ENCODE results near the gene MALRD1. TPM values are rescaled to one million over a fixed set of nuclear protein-coding genes. Genes with fewer than 3 reads are reported as not detected.

MALRD1 gene
- total RNA-seq, 1 experiment from 2014 or later = 0.50 TPM

GRCh38 chr10:19576576-19576975, 528.0 kb downstream of the MALRD1 start:
- ChIA-PET CTCF (no interaction called here), POLR2A (no interaction called here)
- Mint-ChIP-seq H3K4me3 (no peak overlapping the region), H3K4me1 (no peaks in the 10 kb centered on the region), H3K9me3 (no peaks in the 10 kb centered on the region), H3K36me3 (no peaks in the 10 kb centered on the region), H3K27ac (no peak overlapping the region), H3K27me3 (ENCODE audit: low read depth) (no peaks in the 10 kb centered on the region)
- TF ChIP-seq CTCF (IDR thresholded peaks at IDR 0.05) (no peak), ZBTB43 (CRISPR knock-in tag; IDR thresholded peaks at IDR 0.05) (no peak)
- DNase-seq (ENCODE audit: low spot score) (no peak), ATAC-seq (no peak)

- ChIA-PET CTCF (no interaction called here), POLR2A (no interaction called here)
- Mint-ChIP-seq H3K4me1 (no peaks in the 10 kb centered on the region), H3K4me3 (no peak overlapping the region), H3K27me3 (ENCODE audit: low read depth) (no peaks in the 10 kb centered on the region), H3K9me3 (no peaks in the 10 kb centered on the region), H3K36me3 (no peaks in the 10 kb centered on the region), H3K27ac (no peak overlapping the region)
- no peak for DNase-seq (ENCODE audit: low spot score)
- no peak for ATAC-seq
- TF ChIP-seq RELA (CRISPR knock-in tag; IDR thresholded peaks at IDR 0.05; ENCODE audit: borderline replicate concordance) = no peak
- no peak for TF ChIP-seq E2F1 (CRISPR knock-in tag; IDR thresholded peaks at IDR 0.05)
Observed at GRCh38 chr10:19577381-19577780, 528.8 kb downstream of the MALRD1 start.

DNA sequence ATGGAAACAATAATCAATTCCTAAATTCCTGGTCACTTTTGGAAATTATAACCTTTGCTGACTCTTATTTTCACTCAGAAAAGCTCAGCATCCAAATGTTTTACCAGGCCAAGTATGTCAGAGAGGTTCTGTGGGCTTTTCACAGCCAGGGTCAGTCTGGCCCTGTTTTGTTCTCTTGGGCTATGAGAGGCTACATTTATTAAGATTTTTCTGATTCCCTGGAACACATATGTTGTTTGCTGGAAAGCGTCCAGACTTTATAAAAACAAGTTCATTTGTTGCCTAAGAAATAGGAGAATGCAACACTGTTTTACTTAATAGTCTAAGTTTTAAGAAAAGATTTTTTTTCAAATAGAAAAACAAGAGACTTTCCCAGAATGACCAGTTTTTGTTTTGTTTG, 529.2 kb downstream of the MALRD1 start:
- ChIA-PET CTCF (no interaction called here), POLR2A (no interaction called here)
- Mint-ChIP-seq H3K27ac (no peak overlapping the region), H3K4me3 (no peak overlapping the region), H3K9me3 (no peaks in the 10 kb centered on the region), H3K27me3 (ENCODE audit: low read depth) (no peaks in the 10 kb centered on the region), H3K4me1 (no peaks in the 10 kb centered on the region), H3K36me3 (no peaks in the 10 kb centered on the region)
- DNase-seq (ENCODE audit: low spot score) = no peak
- TF ChIP-seq TP53 (CRISPR knock-in tag; IDR thresholded peaks at IDR 0.05) (no peak), RORB (CRISPR knock-in tag; IDR thresholded peaks at IDR 0.05) (no peak), IRF2 (CRISPR knock-in tag; IDR thresholded peaks at IDR 0.05; ENCODE audit: borderline replicate concordance, low read depth) (no peak), GTF2I (CRISPR knock-in tag; conservative IDR thresholded peaks at IDR 0.05) (no peak), ZNF121 (CRISPR knock-in tag; IDR thresholded peaks at IDR 0.05) (no peak), PRRX2 (CRISPR knock-in tag; IDR thresholded peaks at IDR 0.05) (no peak), JUN (CRISPR knock-in tag; IDR thresholded peaks at IDR 0.05) (no peak), FOXK1 (CRISPR knock-in tag; IDR thresholded peaks at IDR 0.05) (no peak), FOXJ3 (CRISPR knock-in tag; IDR thresholded peaks at IDR 0.05; ENCODE audit: borderline replicate concordance) (no peak), EMX1 (CRISPR knock-in tag; IDR thresholded peaks at IDR 0.05) (no peak), OVOL2 (CRISPR knock-in tag; IDR thresholded peaks at IDR 0.05; ENCODE audit: borderline replicate concordance) (no peak), ZNF281 (CRISPR knock-in tag; IDR thresholded peaks at IDR 0.05) (no peak), ATF3 (CRISPR knock-in tag; conservative IDR thresholded peaks at IDR 0.05) (no peak), ELF4 (CRISPR knock-in tag; IDR thresholded peaks at IDR 0.05; ENCODE audit: low read depth) (no peak)
- TF ChIP-seq, protein P1, sequence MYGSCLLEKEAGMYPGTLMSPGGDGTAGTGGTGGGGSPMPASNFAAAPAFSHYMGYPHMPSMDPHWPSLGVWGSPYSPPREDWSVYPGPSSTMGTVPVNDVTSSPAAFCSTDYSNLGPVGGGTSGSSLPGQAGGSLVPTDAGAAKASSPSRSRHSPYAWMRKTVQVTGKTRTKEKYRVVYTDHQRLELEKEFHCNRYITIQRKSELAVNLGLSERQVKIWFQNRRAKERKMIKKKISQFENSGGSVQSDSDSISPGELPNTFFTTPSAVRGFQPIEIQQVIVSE (CRISPR knock-in tag; IDR thresholded peaks at IDR 0.05; ENCODE audit: borderline replicate concordance) = no peak
- no peak for ATAC-seq
